ENCODE measurements around the gene TIFAB.

DNA sequence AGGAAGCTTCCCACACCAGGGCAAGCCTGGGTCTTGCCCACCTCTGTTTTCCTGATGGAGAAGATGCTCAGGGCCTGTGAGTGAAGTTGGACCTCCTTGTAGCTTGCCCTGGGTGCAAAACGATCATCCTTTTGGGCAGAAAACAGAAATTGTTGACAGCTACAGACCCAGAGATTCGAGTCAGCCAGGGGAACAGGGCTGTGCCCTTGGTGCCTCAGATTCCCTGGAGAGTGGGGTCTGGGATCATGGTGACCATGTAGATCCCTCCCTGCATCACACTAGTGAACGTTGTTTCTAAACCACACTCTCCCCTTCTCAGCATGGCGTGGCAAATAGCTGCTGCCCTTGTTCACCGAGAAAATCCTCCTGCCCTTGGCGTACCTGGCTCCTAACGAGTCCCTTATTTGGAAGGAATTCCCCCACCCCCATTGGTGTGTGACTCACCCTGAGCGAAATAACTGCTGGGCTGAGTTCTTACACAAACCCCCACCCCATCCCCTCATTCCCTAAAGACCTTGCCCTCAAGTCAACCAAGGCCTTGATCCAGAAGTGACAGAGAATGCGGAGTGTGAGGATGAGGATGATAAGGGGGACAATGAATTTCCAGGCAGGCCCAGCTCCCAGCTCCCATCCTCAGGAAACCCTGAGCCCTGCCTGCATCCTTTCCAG lies 3.9 kb downstream of the TIFAB start:
- TF ChIP-seq PBX3 (IDR thresholded peaks at IDR 0.05) (no peak), RFX5 (IDR thresholded peaks at IDR 0.05; ENCODE audit: low read length) (no peak)
